Testis (tissue), 3 donors: Measurements from ENCODE around the gene TRPM3. TPM values are rescaled to one million over a fixed set of nuclear protein-coding genes. Genes with fewer than 3 reads are reported as not detected.

Source experiments
- DNase-seq: peaks from one replicate; pipeline ENCODE4 v3.0.0-alpha.2; 2019
- H3K27ac ChIP-seq, 2 donors: fragments of 200-600 bp; sonication (generic); one replicate each; pipeline ENCODE4 v1.5.1; 2019
- H3K27me3 ChIP-seq: fragments of 200-600 bp; sonication (generic); one replicate; pipeline ENCODE4 v1.5.1; 2019
- H3K36me3 ChIP-seq: fragments of 200-600 bp; sonication (generic); one replicate; pipeline ENCODE4 v1.5.1; 2017; ENCODE audit warnings: low read depth; ENCODE audit errors: missing control alignments
- H3K4me1 ChIP-seq: fragments of 200-600 bp; sonication (generic); one replicate; pipeline ENCODE4 v1.5.1; 2019
- H3K4me3 ChIP-seq, 2 donors: fragments of 200-600 bp; sonication (generic); one replicate each; pipeline ENCODE4 v1.5.1; 2017 to 2019
- H3K9me3 ChIP-seq: fragments of 200-600 bp; sonication (generic); one replicate; pipeline ENCODE4 v1.5.1; 2017
- CTCF ChIP-seq, 3 experiments: fragments of 450-650 bp in 2 of 3; fragments of 200-600 bp in 1 of 3; sonication (generic) in 1 of 3; IDR thresholded peaks; one replicate each; pipeline ENCODE4 v1.5.1; 2016 to 2019; ENCODE audit warnings: antibody characterized with exemption in 3 of 3, mild to moderate bottlenecking in 2 of 3, moderate library complexity in 1 of 3
- POLR2A ChIP-seq: fragments of 450-650 bp; IDR thresholded peaks from one replicate; pipeline ENCODE4 v1.6.1; 2017; ENCODE audit warnings: antibody characterized with exemption, mild to moderate bottlenecking, moderate library complexity
- WGBS, 2 donors: methylation state at CpG; one replicate each; pipeline ENCODE4 v1.1.5; 2018; 5-methylcytosine and 5-hydroxymethylcytosine counted together
- intact Hi-C: fragments of 100-400 bp; cut with DNase I; formaldehyde crosslinking; loops from one replicate; pipeline ENCODE4 v1.15.1; 2023; ENCODE audit warnings: low total_unique reads
- polyA plus RNA-seq: library from polyadenylated mRNA; stranded (reverse); fragments of 350-450 nt; fragmentation: Illumina TruSeq; extraction: RNeasy Lipid Tissue Mini Kit (QIAGEN cat#74804); gene quantifications from one replicate; pipeline ENCODE4 v1.2.3, GENCODE V29; 2014; ENCODE audit warnings: low read depth, low replicate concordance; ENCODE audit not compliant: insufficient read depth
- total RNA-seq, 2 donors: library from RNA; depleted of rRNA; stranded (reverse); fragments of >200 nt; gene quantifications; one replicate each; pipeline ENCODE4 v1.2.3, GENCODE V29; 2016

Gene TRPM3
- total and polyA plus RNA-seq, 3 donors from 2014 or later = 4.1 to 54.3 (median 43.9) TPM

- no peak for TF ChIP-seq POLR2A
- TF ChIP-seq CTCF (IDR thresholded peaks at IDR 0.05) = no peak
- WGBS, 2 donors = 21 to 32% methylated on average over 11 of the region's 11 CpGs
- H3K9me3 ChIP-seq = no peaks in the 10 kb centered on the region
- H3K4me3 ChIP-seq = no peak overlapping the region
- intact Hi-C loops = no loop called here
- H3K27me3 ChIP-seq = no peaks in the 10 kb centered on the region
- H3K4me1 ChIP-seq = no peaks in the 10 kb centered on the region
- no peak for DNase-seq
- no peak overlapping the region for H3K27ac ChIP-seq
- H3K36me3 ChIP-seq = no peaks in the 10 kb centered on the region
Measured at GRCh38 chr9:71120501-71121247, 747 bp downstream of the TRPM3 start.

GRCh38 chr9:71119746-71120145, 1.7 kb downstream of the TRPM3 start:
- H3K27me3 ChIP-seq = no peaks in the 10 kb centered on the region
- no peak for DNase-seq
- no peak overlapping the region for H3K4me3 ChIP-seq
- TF ChIP-seq CTCF (IDR thresholded peaks at IDR 0.05) (no peak), POLR2A (no peak)
- intact Hi-C loops = no loop called here
- WGBS, 2 donors = 81 to 82% methylated on average over 2 of the region's 2 CpGs
- H3K9me3 ChIP-seq = no peaks in the 10 kb centered on the region
- H3K4me1 ChIP-seq = no peaks in the 10 kb centered on the region
- H3K36me3 ChIP-seq = no peaks in the 10 kb centered on the region
- H3K27ac ChIP-seq = no peak overlapping the region

- 76 to 84% methylated on average over 2 of the region's 2 CpGs for WGBS, 2 donors
- no peaks in the 10 kb centered on the region for H3K27me3 ChIP-seq
- no peak for DNase-seq
- no peaks in the 10 kb centered on the region for H3K9me3 ChIP-seq
- no peaks in the 10 kb centered on the region for H3K36me3 ChIP-seq
- H3K4me1 ChIP-seq = no peaks in the 10 kb centered on the region
- H3K4me3 ChIP-seq = no peak overlapping the region
- no peak overlapping the region for H3K27ac ChIP-seq
- TF ChIP-seq CTCF (IDR thresholded peaks at IDR 0.05) (no peak), POLR2A (no peak)
- intact Hi-C loops = no loop called here
Measured at GRCh38 chr9:71118324-71118723, 3.1 kb downstream of the TRPM3 start.

- Histone ChIP-seq H3K4me3 (no peak overlapping the region), H3K27ac (no peak overlapping the region), H3K9me3 (no peaks in the 10 kb centered on the region), H3K36me3 (no peaks in the 10 kb centered on the region), H3K4me1 (no peaks in the 10 kb centered on the region), H3K27me3 (no peaks in the 10 kb centered on the region)
- DNase-seq = no peak
- intact Hi-C loops = no loop called here
- TF ChIP-seq POLR2A = no peak
- no peak for TF ChIP-seq CTCF (IDR thresholded peaks at IDR 0.05)
- WGBS, 2 donors = 79 to 81% methylated on average over 3 of the region's 3 CpGs
Measured at GRCh38 chr9:71115448-71115975, 5.9 kb downstream of the TRPM3 start.

- intact Hi-C loops = no loop called here
- 92 to 93% methylated on average over 1 of the region's 1 CpG for WGBS, 2 donors
Measured at GRCh38 chr9:71112866-71113265, 8.6 kb downstream of the TRPM3 start.

More at GRCh38 chr9:71112866-71113265, 8.6 kb downstream of the TRPM3 start:
- H3K9me3 ChIP-seq = no peaks in the 10 kb centered on the region
- TF ChIP-seq POLR2A = no peak
- no peak for TF ChIP-seq CTCF (IDR thresholded peaks at IDR 0.05)
- H3K4me1 ChIP-seq = no peaks in the 10 kb centered on the region
- no peak for DNase-seq
- H3K27ac ChIP-seq = no peak overlapping the region
- no peak overlapping the region for H3K4me3 ChIP-seq
- no peaks in the 10 kb centered on the region for H3K36me3 ChIP-seq
- H3K27me3 ChIP-seq = no peaks in the 10 kb centered on the region
